CMK (cell line): ENCODE results near the gene GASK1A.
"Not testable (repeated sequence)": the region's sequence is repeated elsewhere in the genome, so short reads cannot be mapped to it uniquely, and the experiment has no call there.

ENCODE experiments used
- DNase-seq: peaks from one replicate; pipeline ENCODE4 v3.0.0-alpha.2; 2010; ENCODE audit warnings: low read depth

The GASK1A gene

DNA sequence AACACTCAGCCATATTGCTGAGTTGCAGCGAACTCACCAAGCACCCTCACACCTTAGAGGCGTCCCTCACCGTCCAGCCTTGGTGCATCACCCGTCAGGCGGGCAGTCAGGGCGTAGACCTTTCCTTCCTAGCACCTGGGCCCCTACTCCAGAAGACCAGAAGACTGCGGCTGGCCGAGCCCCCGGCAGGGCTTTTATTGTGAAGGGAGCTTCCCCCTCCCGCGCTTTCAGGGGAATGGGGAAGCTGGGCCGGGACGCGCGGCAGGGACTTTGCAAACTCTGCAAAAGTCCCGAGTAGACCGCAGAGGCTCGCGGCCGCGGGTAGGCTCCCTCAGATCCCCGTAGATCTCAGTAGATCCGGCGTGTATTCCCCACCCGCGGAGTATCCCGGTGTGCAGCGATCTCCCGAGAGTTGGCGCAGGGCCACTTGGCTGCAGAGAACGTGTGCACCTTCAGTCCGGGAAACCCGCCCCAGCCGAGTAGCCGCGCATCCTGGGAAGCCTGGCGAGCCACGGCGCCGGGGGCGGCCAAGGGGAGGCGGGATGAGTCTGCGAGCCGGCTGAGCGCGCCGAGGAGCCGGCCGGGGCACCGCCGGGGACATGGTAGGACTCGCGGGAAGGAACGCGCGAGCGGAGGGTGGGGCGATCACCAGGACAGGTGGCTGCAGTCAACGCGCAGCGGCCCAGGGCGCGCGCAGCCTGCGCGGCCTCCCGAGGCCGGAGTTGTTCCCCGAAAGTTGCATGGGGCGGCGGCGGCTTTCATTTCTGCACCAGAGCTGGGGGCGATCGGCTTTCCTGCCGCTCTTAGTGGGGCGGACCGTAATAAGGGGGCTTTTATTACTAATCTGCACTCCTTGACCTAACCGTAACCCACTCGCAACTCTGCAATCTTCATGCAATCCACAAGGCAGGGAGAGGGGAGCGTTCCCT, at the start of gene GASK1A:
Gene GASK1A, plus strand, starts transcription at position 268 of the 929 bp plus-strand sequence. Its CDS starts 332 bp downstream, at position 600.
- no peak for DNase-seq

DNA sequence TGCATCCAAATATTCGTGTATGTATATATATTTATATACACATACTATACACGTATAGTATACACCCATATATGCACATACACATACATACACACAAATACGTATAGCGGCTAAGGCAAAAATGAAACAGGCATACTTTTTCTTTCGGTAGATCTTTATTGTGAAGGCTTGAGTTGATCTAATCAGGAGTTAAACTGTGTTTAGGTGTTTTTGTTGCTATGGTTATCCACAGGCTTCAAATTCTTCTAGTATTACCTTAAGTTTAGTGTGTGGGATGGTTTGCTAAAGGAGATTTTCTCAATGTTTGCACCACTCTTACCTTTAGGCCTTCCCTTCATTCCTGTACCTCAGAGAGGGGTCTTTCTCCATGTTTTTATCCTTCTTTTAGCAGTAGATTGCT, 45.0 kb upstream of the GASK1A start:
- DNase-seq, result no peak

GRCh38 chr3:42934910-42935309, 44.2 kb upstream of the GASK1A start:
- DNase-seq, result no peak

DNA sequence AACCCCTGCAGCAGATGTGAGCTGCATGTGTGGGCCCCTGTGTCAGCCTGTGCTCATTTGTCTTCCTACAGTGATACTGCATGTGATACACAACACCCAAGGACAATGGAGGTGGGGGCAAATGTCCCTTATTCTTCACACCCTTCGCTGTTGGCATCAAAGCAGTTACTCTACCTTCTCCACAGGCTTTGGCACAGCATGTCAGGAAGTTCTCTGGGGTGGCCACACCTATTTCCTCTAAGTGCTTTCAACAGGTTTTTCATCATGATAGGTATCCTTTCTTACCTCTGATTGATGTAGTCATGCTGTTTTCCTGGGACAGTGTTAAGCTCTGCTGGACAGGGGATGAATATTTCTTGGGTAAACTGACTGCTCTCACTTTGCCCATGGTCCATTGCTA, 43.6 kb upstream of the GASK1A start:
- no peak for DNase-seq

DNA sequence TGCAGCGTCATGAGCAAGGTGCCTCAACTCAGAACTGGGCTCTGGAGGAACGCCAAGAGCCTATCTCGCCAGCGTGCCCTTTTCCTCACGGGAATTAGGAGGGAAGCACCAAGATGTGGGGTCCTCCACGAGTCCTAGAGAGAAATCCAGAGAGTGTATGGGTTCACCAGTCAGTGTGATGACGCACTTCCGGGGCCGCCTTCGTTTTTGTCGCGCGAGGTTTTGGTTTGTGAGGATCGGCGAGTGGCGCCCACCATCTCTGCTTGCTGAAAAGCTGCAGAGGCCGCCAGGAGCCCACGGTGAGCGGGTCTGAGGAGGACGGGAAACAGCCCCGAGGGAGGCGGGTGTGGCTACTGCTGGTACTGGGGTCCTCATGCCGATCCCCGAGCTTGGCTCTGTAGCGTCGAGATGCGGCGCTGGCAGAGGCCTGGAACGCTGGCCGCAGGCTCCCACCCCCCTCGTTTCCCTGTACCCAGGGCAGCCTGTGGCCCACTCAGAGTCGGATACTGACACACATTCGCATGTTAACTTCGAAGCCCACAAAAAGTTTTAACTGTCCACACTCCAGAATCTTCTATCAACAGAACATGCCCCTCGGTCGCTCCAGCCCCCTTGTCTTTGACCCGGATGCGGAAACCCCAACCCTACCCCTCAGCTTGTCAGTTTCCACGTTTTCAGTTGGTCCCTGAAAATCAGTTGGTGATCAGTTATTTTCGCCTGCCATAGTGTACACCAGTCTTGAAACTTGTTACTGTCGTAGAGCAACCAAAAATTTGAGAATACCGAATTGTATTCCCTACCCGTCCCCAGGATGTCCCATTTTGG, 42.7 kb upstream of the GASK1A start:
- DNase-seq, result no peak

GRCh38 chr3:42937334-42937733, 41.8 kb upstream of the GASK1A start:
- DNase-seq, result no peak

DNA sequence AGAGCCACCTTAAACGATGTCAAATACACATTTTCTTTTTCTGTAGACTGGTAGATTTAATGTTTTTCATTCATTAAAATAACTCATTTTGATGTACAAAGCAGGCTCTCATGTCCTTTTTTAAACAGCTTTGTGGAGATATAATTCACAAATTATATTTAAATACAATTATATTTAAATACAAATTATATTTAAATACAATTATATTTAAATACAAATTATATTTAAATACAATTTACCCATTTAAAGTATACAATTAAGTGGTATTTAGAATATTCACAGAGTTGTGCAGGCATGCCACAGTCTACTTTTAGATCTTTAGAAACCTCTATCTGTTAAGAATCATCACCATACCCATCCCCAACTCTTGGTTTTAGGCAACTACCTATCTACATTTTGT, 36.4 kb upstream of the GASK1A start:
- DNase-seq, result no peak

- no peak for DNase-seq
These were observed 33.1 kb upstream of the GASK1A start for GRCh38 chr3:42946050-42946449.

- no peak for DNase-seq
These were observed 21.5 kb upstream of the GASK1A start for GRCh38 chr3:42957573-42957972.

GRCh38 chr3:42960282-42960681, 18.8 kb upstream of the GASK1A start:
- no peak for DNase-seq

DNA sequence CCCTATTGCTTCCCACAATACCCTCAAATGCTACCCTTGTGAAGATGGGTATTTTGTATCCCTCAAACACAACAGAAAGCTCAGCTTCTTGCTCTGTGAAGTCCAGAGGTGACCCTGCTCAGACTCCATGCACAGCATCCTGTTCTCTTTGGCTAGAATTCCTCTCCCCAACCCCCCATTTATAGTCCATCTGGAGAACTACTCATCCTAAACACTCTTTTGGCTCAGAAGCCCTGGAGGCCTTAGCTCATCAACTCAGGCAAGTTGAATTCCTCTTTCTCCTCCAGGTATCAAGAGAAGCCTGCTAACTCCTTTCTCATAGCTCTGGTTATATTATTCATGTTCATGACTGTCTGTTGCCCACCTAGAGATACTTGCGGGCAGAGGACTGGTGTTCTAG, 18.3 kb upstream of the GASK1A start:
- DNase-seq, result no peak

GRCh38 chr3:42961633-42962032, 17.5 kb upstream of the GASK1A start:
- DNase-seq, result no peak

- DNase-seq, result no peak
These were observed 15.8 kb upstream of the GASK1A start for GRCh38 chr3:42963269-42963668.

DNA sequence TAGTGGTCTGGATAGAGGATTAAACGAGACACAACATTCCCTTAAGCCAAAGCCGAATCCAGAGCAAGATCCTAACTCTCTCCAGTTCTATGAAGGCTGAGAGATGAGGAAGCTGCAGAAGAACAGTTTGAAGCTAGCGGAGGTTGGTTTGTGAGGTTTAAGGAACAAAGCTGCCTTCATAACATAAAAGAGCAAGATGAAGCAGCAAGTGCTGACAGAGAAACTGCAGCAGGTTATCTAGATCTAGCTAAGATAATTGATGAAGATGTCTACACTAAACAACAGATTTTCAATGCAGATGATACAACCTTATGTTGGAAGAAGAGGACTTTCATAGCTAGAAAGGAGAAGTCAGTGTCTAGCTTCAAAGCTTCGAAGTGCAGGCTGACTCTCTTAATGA, 14.8 kb upstream of the GASK1A start:
- no peak for DNase-seq

- DNase-seq, result no peak
These were observed 8.6 kb upstream of the GASK1A start for GRCh38 chr3:42970557-42970956.

GRCh38 chr3:42970976-42971772, 7.9 kb upstream of the GASK1A start:
- DNase-seq, result no peak

- DNase-seq, result not testable (repeated sequence)
These were observed 4.2 kb upstream of the GASK1A start for GRCh38 chr3:42974906-42975305.

DNA sequence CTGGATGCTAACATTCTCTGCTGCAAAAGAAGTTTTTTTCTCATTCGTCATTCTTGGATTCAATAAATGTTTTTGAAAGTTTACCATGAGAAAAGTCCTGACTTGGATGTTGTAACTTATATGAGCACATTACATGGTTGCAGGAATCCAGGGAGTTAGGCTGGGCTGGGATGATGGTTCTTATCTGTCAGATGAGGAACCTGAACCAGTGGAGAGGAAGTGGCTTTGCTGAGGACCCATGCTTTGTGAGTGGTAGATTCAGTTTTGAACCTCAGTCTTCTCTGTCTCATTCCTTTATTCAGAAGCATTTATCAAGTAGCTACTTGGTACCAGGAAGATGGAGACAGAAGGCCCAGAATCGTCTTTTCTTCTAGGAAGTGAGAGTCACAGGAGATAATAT, 3.7 kb upstream of the GASK1A start:
- no peak for DNase-seq

DNA sequence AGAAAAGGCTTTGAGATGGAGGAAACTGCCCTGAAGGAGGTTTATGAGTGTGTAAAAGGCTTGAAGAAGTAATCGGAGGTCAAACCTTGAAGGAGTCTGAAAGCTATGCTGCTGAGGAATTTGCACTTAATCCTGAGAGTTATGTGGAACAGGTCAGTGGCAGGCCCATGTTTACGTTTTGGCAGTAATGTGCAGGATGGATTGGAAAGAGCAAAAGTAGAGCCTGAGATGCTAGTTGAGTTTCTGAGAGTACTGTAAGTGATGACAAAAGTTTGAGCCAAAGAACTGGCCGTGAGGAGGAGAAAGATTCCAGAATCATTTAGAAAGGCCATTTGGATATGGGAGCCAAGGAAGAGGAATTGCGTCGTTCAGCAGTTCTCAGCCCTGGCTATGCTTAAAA, 3.2 kb upstream of the GASK1A start:
- DNase-seq, result no peak

GRCh38 chr3:42980209-42980608, 1.1 kb downstream of the GASK1A start:
- DNase-seq, result no peak

GRCh38 chr3:42980909-42981308, 1.8 kb downstream of the GASK1A start:
- DNase-seq, result no peak
